Activated CD8-positive, alpha-beta memory T cell treated with anti-CD3 and anti-CD28 coated beads for 24 hours (primary cell): ENCODE measurements around the gene TMEM248.
A peak's percentile ranks its signal among the peaks of the same experiment; 100 is the strongest.
"Not testable (repeated sequence)": the region's sequence is repeated elsewhere in the genome, so short reads cannot be mapped to it uniquely, and the experiment has no call there.

ENCODE experiments used
- DNase-seq: peaks from one replicate; pipeline ENCODE4 v3.0.0-alpha.2; 2020

The TMEM248 gene, protein sequence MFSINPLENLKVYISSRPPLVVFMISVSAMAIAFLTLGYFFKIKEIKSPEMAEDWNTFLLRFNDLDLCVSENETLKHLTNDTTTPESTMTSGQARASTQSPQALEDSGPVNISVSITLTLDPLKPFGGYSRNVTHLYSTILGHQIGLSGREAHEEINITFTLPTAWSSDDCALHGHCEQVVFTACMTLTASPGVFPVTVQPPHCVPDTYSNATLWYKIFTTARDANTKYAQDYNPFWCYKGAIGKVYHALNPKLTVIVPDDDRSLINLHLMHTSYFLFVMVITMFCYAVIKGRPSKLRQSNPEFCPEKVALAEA

DNA sequence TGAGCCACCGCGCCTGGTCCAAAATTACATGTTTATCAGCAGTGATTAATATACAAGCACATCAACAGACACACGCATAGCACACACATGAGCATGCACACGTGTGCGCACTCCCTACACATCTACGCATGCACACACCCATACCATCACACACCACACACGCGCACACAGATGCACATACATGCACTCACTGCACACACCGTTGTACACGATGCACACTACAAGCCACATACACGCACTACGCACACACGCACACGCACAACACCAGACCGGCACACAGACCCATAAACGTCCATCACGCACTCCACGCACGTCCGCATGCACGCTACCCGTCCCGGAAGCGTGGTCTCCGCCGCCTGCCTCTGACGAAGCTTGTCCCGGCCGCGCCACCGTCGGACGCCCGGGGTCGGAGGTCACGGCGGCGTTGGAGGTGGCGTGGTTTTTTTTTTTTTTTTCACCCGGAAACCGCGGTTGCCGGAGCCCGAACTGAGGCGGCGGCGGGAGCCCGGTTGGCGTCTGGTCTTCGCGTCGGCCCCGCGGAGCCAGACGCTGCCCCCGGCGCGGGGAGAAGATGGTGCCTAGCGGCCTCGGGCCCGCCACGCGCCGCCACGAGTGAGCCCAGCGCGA lies at the start of gene TMEM248:
Gene TMEM248, plus strand, starts transcription at position 457 of the 627 bp plus-strand sequence. CDS start 20,641 bp downstream, outside the sequence.
- peak; percentile 96 for DNase-seq

DNA sequence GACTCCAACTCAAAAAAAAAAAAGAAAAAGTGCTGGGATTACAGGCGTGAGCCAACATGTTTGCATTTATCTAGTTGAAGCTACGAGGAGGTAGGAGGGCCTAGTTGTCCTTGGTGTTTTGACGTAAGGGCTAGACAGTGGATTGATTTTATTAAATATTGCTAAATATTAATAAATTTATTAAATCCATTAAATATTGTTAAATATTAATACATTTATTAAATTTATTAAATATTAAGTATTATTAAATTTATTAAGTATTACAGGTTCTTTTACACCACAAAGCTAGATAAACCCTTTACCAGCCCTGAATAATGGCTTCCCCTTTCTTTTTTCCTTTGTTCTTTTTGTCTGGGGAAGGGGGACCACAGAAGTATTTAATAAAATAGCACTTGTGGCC lies 47.5 kb upstream of the TMEM248 start:
- DNase-seq, result no peak

DNA sequence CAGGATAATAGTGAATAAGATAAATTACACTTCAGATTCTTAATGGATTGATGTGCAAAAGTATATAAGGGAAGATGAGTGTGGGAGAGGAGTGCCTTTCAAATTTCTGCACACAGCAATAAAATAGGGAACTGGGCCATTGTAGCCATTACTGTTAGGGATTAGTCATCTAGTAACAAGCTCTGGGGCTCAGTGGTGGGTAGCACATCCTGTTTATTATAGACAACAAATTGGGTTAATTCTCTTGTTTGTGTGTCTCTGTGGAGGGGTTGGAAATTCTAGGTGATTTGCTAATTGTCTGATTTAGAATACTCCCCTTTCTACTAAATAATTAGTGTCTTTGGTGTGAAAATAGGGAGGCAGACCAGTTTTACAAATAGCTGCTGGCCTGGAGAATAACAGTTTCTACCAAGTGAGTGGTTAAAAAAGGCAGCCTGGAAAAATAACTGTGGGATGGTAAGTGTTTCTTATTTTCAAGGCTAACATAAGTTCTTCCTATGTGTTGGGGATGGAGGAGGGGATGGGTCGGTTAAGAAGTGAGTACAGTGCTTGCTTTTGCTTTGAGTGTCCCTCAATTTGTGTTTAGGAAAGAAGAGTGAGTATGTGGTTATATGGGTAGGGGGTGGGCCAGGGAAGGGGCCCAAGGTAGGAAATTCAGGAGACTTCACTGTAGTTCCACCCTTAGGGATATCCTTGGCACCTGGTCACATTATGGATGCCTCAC lies 43.3 kb upstream of the TMEM248 start:
- DNase-seq, result no peak

DNA sequence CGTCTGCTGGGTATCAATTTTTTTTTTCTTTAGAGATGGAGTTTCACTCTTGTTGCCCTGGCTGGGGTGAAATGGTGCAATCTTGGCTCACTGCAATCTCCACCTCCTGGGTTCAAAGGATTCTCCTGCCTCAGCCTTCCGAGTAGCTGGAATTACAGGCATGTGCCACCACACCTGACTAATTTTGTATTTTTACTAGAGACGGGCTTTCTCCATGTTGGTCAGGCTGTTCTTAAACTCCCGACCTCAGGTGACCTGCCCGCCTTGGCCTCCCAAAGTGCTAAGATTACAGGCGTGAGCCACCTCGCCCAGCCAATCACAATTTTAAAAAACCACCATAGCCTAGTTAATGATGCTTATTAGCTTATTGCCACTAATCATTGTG lies 42.7 kb upstream of the TMEM248 start:
- not testable (repeated sequence) for DNase-seq

DNA sequence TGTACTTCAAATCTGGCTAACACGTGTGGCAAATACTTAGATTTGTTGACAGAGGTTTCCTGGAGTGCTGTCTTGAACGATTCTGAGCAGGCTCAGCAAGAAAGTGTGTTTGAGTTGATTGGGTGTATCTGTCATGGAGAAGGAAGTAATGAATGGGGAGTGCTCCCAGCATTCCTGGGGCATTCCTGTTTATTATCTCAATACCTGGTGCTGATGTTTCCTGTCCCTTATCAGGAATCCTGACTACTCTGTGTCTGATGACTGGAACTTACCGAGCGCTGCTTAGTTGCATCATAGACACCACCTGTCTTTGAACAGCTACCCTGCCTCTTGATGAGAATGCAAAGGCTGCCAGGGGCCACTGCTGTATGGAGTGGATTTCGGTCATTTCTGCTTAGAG lies 41.0 kb upstream of the TMEM248 start:
- no peak for DNase-seq

DNA sequence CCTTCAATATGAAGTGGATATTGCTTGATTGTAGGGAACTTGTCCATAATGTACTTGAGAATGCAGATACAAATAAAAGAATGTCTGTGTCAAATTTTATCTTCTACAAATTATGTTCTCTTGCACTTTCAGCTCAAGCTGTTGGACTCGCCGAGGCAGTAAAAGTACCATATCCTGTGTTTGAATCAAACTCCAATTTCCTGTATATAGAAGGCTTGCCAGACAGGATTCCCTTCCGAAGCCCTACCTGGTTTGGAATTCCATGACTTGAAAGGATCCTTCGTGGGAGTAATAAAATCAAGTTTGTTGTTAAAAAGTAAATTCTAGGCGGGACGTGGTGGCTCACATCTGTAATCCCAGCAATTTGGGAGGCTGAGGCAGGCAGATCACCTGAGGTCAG lies 40.4 kb upstream of the TMEM248 start:
- DNase-seq, result not testable (repeated sequence)

DNA sequence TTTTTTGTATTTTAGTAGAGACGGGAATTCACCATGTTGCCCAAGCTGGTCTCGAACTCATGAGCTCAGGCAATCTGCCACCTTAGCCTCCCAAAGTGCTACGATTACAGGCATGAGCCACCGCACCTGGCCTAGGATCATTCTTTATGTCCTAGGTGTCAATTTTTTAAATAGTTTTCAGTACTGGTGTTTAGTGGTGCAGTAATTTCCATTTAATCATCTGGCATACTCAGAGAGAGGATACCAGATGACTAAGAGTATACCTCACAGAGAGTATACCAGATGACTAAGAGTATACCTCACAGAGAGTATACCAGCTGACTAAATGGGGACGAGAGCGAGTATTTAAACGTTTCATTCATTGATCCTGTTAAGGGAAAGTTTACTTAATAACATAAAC lies 37.3 kb upstream of the TMEM248 start:
- no peak for DNase-seq

DNA sequence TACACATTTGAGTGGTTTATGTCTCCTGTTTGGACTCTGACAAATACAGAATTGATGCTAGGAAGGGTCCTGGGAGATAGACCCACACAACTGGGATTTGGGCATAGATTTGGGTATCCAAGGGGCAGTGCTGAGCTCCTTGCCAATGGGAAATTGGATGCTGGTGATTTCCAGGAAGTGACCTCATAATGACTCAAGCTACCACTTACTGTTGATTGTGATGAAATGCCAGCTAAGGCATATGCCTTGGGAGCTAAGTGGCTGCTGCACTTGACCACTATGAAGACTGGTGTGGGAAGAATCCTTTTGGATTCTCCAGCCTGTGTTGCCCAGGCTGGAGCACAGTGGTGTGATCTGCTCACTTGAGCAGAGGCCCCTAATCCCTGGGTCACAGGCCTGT lies 36.5 kb upstream of the TMEM248 start:
- not testable (repeated sequence) for DNase-seq

DNA sequence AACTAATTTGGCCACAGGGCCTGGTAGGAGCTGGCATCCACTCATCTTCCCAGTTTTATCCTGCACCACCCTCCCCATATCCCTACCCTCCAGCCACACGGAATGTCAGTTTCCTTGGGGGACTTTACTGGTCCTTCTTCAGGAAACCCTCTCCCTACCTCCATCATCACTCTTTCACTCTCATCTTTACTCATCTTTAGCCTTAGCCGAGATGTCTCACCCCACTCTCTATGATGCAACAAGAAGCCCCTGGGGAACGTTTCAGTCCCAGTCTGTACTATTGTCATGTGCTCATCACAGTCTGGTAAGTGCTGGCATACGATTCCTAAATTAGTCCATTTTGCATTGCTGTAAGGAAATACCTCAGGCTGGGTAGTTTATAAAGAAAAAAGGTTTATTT lies 34.9 kb upstream of the TMEM248 start:
- DNase-seq, result no peak

DNA sequence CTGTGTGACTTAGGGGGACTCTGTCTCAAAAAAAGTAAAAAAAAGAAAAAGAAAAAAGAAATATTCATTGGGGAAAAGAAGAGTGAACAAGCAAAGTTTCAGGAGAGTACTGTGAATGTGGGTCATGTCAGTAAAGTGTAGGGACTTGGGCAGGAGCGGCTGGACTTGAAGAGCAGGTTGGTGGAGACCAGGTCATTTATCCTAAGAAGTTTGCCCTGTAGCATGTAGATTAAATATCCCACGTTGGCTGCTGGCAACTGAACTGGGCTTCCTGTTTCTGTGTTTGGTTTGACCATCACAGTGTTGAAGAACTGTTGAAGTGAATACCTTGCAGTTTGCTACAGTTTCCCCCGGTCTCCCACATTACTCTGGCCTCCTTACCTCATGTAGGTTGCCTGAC lies 32.8 kb upstream of the TMEM248 start:
- not testable (repeated sequence) for DNase-seq

DNA sequence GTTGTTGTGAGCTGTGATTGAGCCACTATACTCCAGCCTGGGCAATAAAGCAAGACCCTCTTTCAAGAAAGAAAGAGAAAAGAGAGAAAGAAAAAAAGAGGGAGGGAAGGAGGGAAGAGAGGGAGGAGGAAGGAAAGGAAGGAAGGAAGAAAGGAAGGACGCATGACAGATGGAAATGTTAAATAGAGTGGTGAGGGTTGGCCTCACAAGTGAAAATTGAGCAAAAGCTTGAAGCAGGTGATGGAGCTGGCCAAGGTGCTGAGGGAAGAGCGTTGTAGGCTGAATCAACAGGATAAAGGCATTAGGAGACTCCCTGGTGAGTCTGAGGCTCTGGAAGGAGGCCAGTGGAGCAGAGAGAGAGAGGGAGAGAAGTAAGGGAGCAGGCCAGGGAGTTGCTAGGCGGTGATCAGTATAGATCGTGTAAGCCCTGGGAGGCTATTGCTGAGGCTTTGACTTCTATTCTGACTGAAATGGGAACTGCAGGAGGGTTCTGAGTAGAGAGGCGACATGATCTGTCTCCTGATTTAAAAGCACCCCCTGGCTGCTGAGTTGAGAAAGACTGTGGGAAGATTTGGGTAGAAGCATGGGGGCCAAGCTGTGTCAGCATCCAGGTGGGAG lies 26.5 kb upstream of the TMEM248 start:
- DNase-seq, result no peak

DNA sequence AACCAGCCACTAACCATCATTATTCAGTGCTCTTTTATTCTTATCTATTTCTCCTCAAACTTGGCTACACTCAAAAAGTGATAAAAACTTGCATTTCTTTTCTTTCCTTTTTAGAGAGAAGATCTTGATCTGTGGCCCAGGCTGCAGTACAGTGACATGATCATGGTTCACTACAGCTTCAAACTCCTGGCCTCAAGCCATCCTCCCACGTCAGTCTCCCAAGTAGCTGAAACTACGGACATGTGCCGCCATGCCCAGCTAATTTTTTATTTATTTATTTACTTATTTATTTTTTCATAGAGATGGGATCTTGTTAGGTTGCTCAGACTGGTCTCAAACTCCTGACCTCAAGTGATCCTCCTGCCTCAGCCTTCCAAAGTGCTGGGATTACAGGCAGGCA lies 24.6 kb upstream of the TMEM248 start:
- no peak for DNase-seq

DNA sequence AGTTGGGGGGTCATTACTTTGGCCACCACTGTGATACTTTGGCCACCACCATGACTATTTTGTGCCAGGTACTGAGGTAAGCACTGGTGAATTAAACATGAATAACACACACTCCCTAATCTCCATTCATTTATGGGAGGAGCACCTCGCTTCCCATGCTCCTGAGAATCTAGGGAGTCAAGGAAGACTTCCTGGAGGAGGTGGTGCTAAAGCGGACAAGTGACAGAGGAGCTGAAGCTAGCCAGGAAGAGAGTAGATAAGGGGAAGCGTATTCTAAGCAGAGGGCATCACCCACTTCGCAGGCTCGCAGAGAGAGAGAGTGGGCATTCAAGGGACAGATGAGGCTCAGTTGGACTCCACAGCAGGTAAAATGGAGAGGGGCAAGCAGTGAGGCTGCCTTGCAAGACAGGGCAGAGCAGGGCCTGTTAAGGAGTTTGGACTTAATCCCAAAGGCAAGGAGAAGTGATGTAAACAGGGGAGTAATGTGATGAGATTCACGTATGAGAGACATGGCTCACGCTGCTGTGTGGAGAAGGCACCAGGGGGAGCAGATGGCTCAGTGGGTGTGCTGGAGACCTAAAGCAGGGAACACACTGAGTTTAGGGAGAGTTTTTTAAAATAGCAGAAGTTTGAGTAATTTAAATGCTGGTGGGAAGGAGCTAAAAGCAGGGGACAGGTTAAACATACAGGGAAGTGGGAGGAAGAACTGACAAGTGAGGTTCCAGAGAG lies 21.3 kb upstream of the TMEM248 start:
- DNase-seq, result no peak

DNA sequence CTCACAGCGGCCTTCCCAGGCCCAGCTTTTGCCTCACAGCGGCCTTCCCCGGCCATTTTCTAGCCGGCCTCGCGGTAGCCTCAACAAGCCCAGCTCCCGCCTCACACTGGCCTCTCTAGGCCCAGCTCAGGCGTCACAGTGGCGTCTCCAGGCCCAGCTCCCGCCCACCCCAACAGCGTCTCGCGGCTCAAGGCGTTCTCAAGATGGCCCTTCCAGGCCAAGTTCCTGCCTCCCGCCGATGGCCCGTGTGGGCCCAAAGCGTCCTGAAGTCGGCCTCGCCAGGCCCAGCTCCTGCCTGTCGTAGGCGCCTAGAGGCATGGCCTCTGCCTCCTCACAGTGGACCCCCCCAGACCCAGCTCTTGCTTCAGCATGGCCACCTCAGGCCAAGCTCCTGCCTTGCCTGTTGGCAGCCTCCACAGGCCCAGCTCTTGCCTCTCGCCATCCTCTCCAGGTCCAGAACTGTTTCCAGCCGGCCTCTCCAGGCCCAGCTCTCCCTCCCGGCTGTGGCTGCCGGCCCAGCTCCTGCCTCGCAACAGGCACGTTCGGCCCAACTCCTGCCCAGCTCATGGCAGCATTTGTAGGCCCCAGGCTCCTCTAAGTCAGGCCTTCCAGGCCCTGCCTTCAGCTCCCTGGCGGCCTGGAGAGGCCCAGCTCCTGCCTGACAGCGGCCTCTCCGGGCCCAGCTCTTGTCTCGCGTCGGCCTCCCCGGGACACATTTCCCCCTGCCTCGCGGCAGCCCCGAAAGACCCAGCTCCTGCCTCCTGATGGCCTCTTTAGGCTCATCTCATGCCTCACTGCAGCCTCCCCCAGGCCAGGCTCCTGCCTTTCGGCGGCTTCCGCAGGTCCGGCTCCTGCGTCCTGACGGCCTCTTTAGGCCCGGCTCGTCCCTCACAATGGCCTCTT lies 18.8 kb upstream of the TMEM248 start:
- DNase-seq, result no peak

DNA sequence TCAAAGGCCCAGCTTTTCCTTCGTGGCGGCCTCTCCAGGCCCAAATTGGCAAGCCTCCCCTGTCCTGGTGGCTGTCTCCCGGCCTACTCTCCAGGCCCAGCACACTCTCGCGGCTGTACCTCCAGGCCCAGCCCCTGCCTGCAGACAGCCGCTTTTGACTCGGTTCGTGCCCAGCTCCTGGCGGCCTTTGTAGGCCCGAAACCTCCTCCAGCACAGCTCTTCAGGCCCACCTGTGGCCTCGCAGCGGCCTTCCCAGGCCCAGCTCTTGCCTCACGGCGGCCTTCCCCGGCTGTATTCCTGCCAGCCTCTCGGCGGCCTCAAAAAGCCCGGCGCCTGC lies 18.2 kb upstream of the TMEM248 start:
- no peak for DNase-seq

DNA sequence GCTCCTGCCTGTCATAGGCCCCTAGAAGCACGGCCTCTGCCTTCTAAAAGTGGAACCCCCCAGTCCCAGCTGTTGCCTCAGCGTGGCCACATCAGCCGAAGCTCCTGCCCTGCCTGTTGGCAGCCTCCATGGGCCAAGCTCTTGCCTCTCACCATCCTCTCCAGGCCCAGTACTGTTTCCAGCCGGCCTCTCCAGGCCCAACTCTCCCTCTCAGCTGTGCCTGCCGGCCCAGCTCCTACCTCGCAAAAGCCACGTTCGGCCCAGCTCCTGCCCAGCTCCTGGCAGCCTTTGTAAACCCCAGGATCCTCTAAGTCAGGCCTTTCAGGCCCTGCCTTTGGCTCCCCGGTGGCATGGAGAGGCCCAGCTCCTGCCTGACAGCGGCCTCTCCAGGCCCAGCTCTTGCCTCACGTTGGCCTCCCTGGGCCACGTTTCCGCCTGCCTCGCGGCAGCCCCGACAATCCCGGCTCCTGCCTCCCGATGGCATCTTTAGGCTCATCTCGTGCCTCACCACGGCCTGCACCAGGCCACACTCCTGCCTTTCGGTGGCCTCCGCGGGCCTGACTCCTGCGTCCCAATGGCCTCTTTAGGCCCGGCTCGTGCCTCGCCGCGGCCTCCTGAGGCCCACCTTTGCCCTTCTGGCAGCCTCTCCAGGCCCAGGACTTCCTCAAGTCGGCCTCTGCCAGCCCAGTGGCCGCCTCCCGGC lies 17.5 kb upstream of the TMEM248 start:
- no peak for DNase-seq

DNA sequence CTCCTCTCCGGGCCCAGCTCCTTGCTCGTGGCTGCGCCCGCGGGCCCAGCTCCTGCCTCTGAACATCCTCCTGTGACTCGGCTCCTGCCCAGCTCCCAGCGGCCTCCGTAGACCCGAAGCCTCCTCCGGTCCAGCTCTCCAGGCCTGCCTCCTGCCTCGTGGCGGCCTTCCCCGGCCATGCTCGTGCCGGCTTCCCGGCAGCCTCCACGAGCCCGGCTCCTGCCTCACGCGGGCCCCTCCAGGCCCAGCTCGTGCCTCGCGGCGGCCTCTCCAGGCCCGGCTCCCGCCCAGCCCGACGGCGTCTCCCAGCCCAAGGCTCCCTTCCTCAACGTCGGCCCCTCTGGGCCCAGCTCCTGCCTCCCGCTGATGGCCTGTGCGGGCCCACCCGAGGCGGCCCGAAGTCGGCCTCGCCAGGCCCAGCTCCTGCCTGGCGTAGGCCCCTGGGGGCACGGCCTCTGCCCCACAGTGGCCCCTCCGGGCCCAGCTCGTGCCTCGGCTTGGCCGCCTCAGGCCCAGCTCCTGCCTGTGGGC lies 16.9 kb upstream of the TMEM248 start:
- no peak for DNase-seq

DNA sequence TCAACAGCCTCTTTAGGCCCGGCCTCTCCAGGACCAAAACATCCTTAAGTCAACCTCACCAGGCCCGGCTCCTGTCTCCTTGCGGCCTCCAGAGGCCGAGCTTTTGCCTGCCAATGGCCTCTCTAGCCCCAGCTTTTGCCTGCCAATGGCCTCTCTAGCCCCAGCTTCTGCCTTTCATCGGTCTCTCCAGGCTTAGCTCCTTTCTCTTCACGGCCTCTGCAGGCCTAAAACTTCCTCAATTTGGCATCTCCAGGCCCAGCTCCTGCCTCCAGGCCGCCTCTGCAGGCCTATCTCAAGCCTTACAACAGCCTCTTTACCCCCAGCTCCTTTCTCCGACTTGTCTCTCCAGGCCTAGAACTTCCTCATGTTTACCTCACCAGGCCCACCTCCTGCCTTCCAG lies 15.7 kb upstream of the TMEM248 start:
- no peak for DNase-seq

DNA sequence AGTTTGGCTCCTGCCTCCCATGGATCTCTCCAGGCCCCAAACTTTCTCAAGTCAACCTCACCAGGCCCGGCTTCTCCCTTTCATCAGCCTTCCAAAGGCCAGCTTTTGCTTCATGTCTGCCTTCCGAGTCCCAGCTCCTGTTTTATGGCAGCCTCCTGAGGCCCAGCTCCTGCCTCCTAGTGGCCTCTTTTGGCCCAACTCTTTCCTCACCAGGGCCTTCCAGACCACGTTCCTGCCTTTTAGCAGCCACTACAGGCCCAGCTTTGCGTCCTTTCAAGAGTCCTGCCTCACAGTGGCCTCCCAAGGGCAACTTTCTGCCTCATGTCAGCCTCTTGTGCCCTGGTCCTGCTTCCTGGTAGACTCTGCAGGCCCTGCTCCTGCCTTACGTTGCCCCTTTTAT lies 15.3 kb upstream of the TMEM248 start:
- DNase-seq, result no peak

DNA sequence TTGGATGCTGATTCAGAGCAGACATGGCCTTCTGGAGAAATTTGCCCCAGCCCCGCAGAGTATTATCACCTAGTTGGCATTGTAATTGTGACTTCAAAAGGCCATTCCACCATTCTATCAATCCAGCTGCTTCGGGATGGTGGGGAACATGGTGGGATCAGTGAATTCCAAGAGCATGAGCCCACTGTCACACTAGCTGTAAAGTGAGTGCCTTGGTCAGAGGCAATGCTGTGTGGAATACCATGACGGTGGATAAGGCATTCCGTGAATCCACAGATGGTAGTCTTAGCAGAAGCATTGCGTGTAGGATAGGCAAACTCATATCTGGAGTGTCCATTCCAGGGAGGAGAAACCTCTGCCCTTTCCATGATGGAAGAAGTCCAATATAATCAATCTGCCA lies 13.3 kb upstream of the TMEM248 start:
- no peak for DNase-seq

DNA sequence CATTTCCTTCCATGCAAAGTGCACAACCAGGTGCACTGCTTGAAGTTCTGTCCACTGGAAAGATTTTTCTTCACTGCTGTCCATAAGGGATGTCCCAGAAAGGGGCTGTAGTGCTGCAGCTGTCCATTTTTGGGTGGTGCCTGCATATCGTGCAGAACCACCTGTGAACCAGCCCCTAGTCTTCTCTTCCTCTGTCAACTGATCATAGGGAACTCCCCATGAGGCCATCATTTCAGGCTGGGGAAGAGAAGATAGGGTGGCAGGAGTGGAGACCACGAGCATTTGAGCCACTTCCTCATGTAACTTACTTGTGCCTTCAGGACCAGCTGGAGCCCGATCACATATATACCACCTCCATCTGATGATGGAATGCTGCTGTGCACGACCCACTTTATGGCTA lies 12.4 kb upstream of the TMEM248 start:
- DNase-seq, result not testable (repeated sequence)
